HT1080 (cell line): ENCODE measurements around the gene HEBP1. TPM values are rescaled to one million over a fixed set of nuclear protein-coding genes. Genes with fewer than 3 reads are reported as not detected.

Experiments used
- DNase-seq: peaks from one replicate; pipeline ENCODE4 v3.0.0-alpha.2; 2015; ENCODE audit warnings: low read depth
- total RNA-seq: library from RNA; depleted of rRNA; stranded (reverse); fragments of >200 nt; shearing (Covaris generic); gene quantifications from 2 replicates; pipeline ENCODE4 v1.2.3, GENCODE V29; 2014

HEBP1 gene
- total RNA-seq, 1 experiment from 2014 or later = 26.2 TPM

DNA sequence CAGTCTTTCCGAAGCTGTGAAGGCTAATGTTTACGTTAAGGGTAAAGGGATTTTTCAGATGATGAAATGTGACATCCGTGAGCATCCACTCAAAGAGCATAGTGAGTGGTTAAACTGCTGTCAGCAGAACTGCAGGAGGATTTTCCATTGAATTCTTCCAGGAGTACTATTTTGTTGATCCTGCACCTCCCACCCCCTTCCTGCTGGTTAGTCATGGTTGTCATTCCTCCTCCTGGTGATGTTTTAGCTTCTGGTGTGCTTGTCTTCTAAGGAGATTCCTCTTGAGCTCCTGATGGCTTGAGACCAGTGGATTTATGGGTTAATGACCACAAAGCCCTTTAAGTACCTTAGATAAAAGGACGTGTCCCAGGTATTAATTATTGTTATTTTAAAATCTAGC lies 45.7 kb downstream of the HEBP1 start:
- DNase-seq = no peak

DNA sequence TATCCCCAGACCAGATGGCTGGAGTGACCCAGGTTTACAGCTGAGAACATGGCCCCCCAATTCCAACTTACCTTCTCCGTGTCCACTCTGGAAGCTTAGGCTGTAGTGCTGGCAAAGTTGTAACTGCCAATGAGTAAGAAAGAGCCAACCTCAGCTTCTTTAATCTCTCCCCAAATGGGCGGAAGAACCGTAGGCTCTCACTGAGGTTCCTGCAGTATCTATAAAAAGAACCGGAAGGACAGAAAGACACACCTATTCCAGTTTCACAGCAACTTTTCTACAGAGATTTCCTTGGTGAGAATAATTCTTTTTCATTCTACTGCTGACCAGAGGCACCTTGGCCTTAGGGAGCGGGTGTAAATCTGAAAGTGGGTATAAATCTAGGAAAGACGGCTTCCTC lies 48.0 kb downstream of the HEBP1 start, which contains the start of gene GPRC5D:
Gene GPRC5D (minus strand): TSS at position 135 of the 400 bp plus-strand sequence. CDS start 1,786 bp downstream, outside the sequence.
- no peak for DNase-seq

DNA sequence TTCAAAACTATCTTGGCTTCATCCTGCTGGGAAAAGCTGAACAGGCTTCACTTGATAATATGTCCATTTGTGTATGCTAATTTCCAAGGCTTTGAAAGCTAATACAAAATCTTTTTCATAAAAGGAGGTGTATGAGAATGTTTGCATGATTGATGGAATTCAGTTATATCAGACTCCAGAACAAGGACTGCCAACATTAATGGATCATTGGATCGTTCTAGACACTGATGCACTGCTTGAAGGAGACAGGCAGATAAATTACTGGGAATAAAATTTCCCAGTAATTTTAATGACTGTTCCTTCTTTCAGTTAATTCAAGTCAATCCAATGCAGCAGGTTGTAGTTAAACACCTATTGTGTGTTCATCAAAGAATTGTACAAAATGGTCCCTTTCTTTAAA lies 48.6 kb downstream of the HEBP1 start:
- no peak for DNase-seq

DNA sequence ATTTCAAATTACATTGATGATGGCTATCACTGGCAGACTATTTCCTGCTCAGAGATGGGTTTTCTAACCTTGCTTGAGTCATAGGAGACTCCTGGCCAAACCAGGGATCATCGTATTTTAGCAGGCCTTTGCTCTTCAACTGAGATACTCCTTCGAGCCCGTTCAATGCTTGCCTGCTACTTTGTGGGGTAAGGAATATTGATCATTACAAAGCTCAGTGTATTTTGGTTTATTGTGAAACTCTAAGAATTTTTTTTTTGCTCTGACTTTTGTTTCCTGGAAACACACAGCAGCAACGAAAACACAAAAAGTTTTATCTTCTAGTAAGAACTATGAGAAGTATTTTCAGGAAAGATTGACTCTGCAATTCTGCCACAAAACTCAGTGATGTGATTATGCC lies 52.2 kb downstream of the HEBP1 start:
- DNase-seq = no peak

DNA sequence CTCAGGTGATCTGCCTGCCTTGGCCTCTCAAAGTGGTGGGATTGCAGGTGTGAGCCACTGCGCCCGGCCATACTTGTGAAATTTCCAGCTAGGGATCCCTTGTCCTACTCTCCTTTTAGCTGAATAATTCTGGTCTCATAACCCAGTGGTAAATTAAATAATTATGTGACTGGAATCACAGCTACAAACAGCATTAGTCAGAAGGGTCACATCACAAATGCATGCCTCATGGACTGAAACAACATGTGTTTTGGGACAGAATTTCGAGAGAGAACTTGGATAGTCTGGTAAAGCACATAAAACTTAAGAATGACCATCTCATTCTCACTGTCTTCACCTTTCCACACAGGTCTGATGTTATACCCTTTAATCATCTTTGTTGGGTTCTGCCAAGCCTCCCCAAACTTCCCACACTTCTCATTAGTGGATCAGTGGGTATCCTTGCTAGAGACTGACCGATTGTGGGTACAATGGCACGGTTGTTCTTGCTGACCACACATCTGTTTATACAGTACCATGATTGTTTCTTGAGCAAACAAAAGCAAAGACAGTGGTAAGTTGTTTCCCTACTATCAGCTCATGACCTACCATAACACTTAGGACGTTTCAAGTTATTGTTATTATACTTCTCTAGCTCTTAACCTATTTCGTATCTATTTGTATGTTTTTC lies 53.2 kb downstream of the HEBP1 start:
- DNase-seq = peak; percentile 42

DNA sequence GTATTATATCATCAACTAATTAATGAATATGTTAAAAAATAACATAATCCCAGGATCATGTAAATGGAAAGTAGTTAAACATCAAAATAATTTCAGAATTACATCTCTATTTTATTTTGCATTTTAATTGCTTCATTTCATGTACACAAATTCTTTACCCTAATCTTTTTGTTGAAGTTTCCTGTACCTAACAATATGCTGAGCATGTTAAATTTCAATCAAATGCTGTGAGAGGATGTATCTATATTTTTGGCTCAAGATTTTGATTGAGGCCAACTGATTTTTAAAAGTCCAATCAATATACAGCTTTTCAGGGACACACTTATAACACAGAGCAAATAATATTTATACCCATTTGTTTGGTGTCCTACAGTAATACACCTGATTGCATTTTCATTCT lies 54.5 kb downstream of the HEBP1 start:
- no peak for DNase-seq

DNA sequence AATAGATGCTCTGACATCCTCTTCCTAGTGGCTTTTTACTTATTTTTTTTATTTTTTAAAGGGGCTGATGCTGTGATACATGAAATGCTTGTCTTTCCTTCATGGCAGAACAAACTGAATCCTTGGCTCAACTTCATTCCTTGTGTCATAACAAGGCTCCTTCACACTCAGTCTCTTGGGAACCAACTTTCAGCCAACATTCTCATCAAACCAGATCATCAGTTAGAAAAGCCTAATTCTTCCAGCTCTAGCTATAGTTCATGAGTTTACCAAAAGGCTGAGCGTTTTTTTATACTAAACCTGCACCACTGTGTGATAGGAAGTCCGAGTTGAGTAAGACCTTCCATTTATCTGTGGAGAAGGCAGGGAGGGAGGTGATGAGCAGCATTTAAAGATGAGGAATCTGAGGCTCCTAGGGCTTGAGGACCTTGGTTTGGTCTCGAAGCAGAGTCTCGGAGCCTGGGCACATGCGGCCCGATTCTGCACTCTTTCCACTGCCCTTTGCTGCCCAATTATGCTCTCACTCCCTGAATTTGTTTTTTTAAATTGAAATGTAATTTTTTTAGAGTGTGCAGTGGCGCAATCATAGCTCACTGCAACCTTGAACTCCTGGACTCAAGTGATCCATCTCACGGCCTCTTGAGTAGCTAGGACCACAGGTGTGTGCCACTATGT lies 56.3 kb downstream of the HEBP1 start:
- DNase-seq = no peak

DNA sequence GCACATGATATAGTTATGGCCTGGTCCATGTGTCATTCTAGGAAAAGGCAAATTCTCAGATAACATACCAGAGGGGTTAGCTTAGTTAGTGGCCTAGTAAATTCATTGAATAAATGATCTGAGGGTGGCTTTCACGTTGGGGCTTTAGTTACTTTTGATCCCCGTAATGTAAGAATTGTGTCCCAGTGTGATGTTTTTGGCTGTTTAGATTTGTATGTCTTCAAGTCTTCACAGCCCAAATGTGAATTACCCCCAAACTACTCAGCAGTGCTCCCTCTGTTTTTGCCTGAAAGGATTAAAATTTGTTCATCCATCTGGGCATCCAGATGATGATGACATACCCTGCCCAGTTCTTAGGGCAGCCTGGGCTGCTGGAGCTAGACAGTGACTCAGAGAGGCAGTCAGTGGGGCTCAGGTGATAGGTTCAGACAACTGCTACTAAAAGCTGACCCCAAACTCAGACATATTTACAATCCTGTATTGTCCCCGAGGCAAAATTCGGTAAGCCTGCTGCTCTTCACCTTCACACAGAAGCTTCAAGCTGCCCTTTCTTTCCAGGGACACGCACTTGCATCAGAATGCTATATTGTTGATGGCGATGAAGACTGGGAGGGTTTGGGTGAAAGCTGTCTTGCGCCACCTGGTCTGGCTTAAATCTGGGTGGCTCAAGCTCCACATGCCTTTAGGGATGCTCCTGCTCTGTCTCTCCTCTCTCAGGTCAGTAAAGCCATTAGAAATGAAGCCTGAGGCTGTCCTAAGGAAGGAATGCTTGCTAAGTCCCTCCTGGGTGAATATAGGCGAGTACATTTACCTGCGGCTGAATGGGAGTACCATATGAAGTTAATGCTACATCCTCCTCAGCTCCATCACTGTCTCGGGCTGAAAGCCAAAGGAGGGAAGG lies 58.4 kb downstream of the HEBP1 start:
- peak; percentile 17 for DNase-seq

DNA sequence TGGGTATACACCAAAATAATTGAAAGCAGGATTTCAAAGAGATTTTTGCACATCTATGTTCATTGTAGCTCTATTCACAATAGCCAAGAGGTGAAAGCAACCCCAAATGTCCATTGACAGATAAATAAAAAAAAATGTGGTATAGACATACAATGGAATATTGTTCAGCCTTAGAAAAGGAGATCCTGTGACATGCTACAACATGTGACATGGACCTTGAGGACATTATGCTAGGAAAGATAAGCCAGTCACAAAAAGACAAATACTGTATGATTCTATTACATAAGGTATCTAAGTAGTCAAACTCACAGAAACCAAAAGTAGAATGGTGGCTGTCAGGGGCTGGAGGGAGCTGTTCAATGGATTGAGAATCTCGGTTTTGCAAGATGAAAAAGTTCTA lies 60.2 kb downstream of the HEBP1 start:
- no peak for DNase-seq

DNA sequence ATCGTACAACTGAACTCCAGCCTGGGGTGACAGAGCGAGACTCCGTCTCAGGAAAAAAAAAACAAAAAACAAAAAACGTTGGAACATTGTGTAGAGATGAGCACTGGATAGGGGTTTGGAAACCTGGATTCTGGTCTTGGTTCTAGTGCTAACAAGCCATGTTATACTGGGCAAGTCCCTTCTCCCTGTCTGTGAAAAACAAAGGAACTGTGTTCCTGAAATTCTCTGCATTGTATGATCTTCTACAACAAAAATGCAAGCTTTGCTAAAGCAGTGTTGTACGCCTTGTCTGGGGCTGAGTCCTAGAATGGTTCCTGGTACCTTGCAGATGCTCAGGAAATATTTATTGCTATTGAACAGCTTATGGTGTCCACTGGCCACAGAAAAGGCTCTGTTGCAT lies 61.5 kb downstream of the HEBP1 start:
- no peak for DNase-seq

DNA sequence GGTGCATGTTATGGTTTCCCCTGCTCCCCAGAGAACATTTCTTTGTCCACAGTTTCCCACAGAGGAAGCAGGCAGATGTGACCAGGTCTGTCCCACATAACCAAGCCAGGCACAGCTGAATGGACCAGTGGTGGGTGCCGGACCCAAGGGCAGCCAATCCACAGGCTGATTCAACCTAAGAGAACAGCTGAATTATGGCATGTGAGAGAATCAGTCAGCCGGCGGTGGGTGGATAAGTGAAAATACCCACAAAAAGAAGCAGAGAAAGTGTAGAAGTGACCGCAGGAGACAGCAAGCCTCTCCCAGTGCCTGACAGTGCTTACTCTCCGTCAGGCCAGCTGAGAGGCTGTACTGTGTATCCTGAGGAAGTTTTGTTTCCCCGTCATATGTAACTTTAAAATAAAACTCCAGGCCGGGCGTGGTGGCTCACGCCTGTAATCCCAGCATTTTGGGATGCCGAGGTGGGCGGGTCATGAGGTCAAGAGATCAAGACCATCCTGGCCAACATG lies 63.0 kb downstream of the HEBP1 start:
- no peak for DNase-seq

DNA sequence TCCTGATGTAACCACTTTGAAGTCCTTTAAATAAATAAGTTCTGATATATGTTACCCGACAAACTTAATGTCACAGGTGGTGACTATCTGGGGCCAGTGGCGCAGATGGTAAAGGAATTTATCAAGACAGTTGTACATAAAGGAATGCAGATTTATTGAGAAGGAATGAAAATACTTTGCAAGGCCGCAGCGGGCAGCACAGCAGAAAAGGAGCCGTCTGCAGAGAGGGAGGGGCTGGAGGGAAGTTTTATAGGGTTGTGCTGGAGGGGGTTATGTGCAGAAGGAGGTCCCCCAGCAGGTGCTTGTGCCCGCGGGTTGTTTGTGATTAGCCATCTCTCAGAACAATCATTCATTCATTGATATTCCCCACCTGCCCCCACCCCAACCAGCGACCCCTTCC lies 65.5 kb downstream of the HEBP1 start:
- DNase-seq = no peak

DNA sequence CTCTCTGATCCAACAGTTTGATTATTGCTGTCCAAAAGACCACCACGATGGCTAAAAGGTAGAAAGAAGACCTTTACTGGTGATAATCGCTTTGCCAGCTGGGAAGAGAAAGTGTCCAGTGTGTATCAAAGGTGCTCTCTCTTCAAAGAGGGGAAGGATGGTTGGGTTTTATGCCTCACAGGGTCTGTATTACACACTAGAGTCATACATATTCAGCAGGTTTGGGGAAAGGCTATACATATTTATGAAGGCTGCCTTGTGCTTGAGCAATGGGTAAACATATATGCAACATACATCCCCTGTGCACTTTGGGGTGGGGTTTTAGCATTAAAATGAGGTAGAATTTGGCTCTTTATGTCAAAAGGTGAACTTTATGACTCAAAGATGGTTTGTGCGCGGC lies 66.3 kb downstream of the HEBP1 start:
- no peak for DNase-seq

DNA sequence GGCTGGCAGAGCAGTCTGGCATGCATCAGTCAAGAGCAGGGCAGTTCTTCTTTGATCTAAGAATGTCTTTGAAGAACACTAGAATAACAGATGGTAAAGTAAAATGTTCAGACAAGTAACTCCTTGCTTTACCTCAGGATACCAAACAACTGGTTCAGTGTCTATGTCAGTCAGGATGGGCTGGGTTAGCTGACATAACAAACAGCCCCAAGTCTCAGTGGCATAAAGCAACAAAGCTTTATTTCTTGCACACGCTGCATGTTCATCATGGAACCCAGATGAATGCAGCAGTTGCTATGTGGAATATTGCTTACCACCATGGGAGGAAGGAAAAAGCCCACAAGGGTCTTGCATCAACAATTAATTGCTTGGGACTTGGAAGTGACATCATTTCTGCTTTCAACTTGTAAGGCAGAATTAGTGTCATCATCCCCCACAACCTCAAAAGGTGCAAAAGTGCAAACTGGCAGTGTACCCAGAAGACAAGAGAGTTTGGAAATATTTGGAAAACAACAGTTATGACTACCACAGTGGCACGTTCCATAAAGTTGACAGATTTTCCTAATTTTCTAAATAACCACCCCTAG lies 69.3 kb downstream of the HEBP1 start:
- DNase-seq = no peak

DNA sequence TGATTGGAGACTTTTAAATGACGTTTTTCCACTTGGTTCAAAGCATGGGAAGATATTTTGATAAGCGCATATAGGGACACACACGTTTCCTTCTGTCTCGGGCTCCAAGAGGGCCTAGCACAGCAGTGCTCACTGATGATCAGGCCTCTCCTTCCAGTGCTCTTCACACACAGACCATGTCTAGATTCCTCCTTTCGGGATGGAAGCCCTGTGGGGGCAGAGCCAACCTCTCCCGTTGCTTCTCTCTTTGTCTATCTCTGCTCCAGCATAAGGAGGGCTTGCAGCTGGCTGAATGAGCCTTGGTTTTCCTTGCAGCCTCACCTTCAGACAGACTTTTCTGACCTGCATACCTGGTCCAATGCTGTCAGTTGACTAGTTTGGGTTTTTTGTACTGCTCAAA lies 70.4 kb downstream of the HEBP1 start:
- DNase-seq = no peak

DNA sequence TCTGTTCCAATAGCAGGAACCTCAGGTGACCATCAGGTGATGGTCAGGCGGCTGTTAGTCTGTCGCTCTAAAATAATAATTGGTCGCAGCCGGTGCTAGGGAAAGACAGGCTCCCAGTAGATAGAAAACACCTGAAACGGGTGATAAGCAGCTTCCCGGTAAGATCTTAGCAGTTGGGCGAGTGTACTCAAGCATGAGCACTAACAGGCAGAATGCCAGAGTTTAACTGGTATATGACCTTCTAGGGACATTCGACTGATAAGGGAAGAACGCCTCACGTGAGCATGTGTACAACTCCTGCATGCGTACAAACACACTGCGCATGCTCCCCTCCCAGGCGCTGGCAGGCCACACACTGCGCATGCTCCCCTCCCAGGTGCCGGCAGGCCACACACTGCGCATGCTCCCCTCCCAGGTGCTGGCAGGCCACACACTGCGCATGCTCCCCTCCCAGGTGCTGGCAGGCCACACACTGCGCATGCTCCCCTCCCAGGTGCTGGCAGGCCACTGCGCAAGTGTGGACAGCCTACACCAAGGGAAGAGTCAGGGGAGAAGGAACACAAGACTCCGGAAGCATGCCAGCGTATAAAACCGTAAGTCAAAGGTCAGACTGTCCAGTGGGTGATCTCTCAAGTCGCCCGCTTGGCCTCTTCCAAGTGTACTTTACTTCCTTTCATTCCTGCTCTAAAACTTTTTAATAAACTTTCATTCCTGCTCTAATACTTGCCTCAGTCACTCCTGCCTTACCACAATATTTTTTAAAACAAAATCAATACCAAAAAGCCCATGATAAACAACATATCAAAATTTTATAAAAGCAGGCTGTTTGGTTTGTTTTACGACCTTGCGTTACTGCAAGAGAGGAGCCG lies 72.6 kb downstream of the HEBP1 start:
- DNase-seq = no peak

DNA sequence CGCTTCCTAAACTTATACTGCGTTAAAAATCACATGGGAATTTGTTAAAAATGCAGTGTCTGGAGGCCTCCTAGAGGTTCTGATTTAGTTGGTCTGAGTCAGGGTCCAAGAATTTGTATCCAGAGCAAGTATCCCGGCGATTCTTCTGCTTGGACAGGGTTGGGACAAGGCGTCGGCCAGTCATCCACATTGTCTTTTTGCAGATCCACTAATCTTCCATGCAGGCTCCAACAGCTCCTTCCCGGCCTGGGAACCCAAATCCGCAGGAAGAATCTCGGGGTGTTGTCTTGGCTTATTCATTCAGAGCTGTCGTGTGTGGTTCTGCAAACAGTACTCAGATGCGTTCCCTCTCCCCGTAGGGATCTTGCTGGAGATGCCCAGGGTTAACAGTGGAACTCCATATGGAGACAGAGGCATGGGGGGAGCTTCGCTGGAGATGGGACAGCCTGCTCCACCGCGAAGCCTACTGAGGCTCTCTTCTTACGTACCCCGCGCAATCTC lies 73.4 kb downstream of the HEBP1 start:
- DNase-seq = no peak

DNA sequence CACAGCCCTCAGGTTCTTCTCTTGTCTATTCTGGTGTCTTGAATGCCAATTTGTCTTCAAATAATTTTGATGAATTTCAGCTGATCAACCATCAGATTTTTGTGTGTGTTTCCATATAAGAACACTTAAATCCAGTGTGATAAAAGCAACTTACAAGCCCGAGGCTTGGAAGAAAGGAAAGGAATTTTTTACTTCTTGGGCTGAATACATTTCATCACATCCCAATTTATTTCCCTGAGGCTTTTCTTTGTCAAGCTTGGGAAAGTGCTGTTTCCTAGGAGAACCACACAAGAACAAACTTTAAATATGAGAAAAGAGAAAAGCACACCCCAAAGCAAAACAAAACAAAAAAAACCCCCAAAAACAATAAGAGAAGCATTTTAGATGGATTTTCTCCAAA lies 74.7 kb downstream of the HEBP1 start:
- no peak for DNase-seq
